HG02852 (cell line): ENCODE data around the gene GTF2I.
A peak's percentile ranks its signal among the peaks of the same experiment; 100 is the strongest.
"Not testable (repeated sequence)": the region's sequence is repeated elsewhere in the genome, so short reads cannot be mapped to it uniquely, and the experiment has no call there.

Experiments used
- ATAC-seq: cut with Tn5 transposase; IDR thresholded peaks from one replicate; pipeline ENCODE4 v1.9.1; 2021; ENCODE audit warnings: mild to moderate bottlenecking, moderate library complexity; ENCODE audit not compliant: unreplicated experiment

The GTF2I gene

GRCh38 chr7:74773760-74774750, 116.5 kb downstream of the GTF2I start, which contains the start of gene NCF1:
TSS of gene NCF1 (plus strand) at chr7:74774011. CDS start at chr7:74774032, 21 bp downstream.
- peak; percentile 80 for ATAC-seq

- ATAC-seq = peak; percentile 46
Measured at GRCh38 chr7:74775111-74775510, 117.6 kb downstream of the GTF2I start.

GRCh38 chr7:74779053-74779452, 121.5 kb downstream of the GTF2I start:
- ATAC-seq = not testable (repeated sequence)

- not testable (repeated sequence) for ATAC-seq
Measured at GRCh38 chr7:74781746-74782145, 124.2 kb downstream of the GTF2I start.

- not testable (repeated sequence) for ATAC-seq
Measured at GRCh38 chr7:74783595-74783994, 126.1 kb downstream of the GTF2I start.

GRCh38 chr7:74788369-74789150, 131.0 kb downstream of the GTF2I start:
- peak; percentile 88 for ATAC-seq

GRCh38 chr7:74789200-74789736, 131.8 kb downstream of the GTF2I start:
- not testable (repeated sequence) for ATAC-seq

- ATAC-seq = not testable (repeated sequence)
Measured at GRCh38 chr7:74797848-74798622, 140.5 kb downstream of the GTF2I start.

GRCh38 chr7:74798644-74799043, 141.1 kb downstream of the GTF2I start:
- not testable (repeated sequence) for ATAC-seq
